22Rv1 (cell line): ENCODE results near the gene PFN4.

ENCODE experiments used
- H3K27ac ChIP-seq: fragments of 450-650 bp; 2 replicates; pipeline ENCODE4 v1.5.1; 2017
- ZFX ChIP-seq: fragments of 450-650 bp; IDR thresholded peaks from 2 replicates; pipeline ENCODE4 v1.6.1; 2017; ENCODE audit warnings: antibody characterized with exemption, borderline replicate concordance
- TF ChIP-seq, protein P1 (sequence below): fragments of 450-650 bp; IDR thresholded peaks from 2 replicates; pipeline ENCODE4 v1.5.1; 2017; ENCODE audit warnings: mild to moderate bottlenecking

PFN4 gene

DNA sequence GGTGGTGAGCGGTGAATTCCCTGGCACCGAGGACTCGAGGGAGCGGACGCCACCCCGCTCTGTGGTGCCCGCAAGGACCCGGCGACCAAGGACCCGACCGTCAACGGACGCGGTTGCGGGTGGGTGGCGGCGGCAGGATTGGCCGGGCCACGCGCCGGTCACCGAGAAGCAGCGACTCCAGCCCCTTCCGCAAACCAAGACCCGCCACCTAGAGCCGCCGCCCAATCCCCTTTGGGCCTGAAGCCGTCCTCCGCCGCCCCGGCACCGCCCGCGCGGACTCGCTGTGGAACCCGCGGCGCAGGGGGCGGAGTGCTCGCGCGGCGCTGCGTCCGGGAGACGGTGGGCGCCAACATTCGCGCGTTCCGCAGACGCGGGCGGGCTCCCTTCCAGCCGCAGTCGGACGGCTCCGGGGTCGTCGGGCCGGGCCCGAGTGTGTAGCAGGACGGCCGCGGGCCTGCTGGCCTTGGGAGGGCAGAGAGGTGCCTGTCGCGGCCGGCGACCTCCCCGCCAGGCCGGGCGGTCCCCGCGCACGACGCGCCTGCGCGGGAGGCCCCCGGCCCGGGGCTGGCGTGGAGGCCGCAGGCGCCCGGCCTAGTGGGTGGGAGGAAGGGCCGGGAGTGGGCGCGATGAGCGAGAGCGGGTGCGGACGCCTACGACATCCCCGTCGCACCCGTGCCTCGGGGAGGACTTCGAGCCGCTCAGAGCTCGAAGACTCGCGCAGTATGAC is at the start of gene PFN4, which contains the start of gene FAM228B:
TSS of gene PFN4 (minus strand) at position 140 of the 727 bp plus-strand sequence. CDS start 799 bp downstream, outside the sequence.
TSS of gene FAM228B (plus strand) at position 275 of the 727 bp plus-strand sequence. CDS start 893 bp downstream, outside the sequence.
- TF ChIP-seq, protein P1, sequence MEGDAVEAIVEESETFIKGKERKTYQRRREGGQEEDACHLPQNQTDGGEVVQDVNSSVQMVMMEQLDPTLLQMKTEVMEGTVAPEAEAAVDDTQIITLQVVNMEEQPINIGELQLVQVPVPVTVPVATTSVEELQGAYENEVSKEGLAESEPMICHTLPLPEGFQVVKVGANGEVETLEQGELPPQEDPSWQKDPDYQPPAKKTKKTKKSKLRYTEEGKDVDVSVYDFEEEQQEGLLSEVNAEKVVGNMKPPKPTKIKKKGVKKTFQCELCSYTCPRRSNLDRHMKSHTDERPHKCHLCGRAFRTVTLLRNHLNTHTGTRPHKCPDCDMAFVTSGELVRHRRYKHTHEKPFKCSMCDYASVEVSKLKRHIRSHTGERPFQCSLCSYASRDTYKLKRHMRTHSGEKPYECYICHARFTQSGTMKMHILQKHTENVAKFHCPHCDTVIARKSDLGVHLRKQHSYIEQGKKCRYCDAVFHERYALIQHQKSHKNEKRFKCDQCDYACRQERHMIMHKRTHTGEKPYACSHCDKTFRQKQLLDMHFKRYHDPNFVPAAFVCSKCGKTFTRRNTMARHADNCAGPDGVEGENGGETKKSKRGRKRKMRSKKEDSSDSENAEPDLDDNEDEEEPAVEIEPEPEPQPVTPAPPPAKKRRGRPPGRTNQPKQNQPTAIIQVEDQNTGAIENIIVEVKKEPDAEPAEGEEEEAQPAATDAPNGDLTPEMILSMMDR, result no peak
- no peak for TF ChIP-seq ZFX
- peak within 1 kb of the TSS; percentile 85 for H3K27ac ChIP-seq

DNA sequence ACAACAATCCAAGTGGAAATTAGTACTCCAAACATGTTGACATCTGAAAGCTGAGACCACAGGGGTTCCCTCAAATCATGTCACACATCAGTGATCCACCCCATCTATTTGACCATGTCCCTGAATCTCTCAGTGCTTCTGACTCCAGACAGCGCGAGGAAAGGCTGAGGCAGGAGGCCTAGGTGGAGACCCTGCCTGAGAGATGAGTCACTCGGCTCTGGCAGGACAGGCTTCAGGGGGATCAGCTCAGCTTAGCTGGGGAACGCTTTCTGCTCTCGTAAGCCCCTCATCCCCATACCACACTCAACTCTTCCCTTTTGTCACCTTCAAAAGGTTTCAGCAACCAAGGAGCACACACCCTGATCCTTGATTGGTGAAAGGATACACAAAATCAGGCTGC is 45.9 kb upstream of the PFN4 start:
- no peak overlapping the region for H3K27ac ChIP-seq
- TF ChIP-seq, protein P1, result no peak
- no peak for TF ChIP-seq ZFX

GRCh38 chr2:24164416-24164973 is 41.4 kb upstream of the PFN4 start:
- TF ChIP-seq ZFX, result no peak
- TF ChIP-seq, protein P1, result peak; percentile 73

GRCh38 chr2:24163601-24164000 is 40.5 kb upstream of the PFN4 start:
- H3K27ac ChIP-seq, result no peak overlapping the region
- no peak for TF ChIP-seq ZFX
- TF ChIP-seq, protein P1, result no peak

More at GRCh38 chr2:24164416-24164973, 41.4 kb upstream of the PFN4 start:
- H3K27ac ChIP-seq, result no peak overlapping the region

DNA sequence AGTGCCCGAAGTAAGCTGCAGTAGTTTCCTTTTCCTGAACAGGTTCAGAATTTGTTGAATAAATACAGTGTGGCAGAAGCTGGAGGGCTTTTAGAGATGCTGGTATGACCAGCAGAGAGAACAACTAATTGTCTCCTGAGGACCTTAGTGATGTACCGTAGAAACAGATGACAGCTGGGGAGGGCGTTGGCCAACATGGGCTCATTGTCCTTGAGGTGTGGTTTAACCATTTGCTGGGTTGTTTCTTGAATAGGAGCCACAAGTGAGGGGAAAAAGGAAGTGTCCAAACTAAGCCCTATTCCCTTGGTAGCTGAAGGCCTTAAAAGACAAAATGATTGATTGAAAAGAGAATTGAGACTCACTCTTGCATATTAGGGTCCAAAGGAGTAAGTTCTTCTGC is 40.1 kb upstream of the PFN4 start:
- no peak overlapping the region for H3K27ac ChIP-seq
- TF ChIP-seq, protein P1, result no peak
- TF ChIP-seq ZFX, result no peak

- TF ChIP-seq, protein P1, result no peak
- TF ChIP-seq ZFX, result no peak
- no peak overlapping the region for H3K27ac ChIP-seq
These were observed 39.4 kb upstream of the PFN4 start for GRCh38 chr2:24162494-24162893.

- TF ChIP-seq, protein P1, result no peak
- no peak for TF ChIP-seq ZFX
- no peak overlapping the region for H3K27ac ChIP-seq
These were observed 37.6 kb upstream of the PFN4 start for GRCh38 chr2:24160761-24161160.
